ENCODE results near the gene NCS1.

NCS1 gene

GRCh38 chr9:130137641-130138081 lies 34.5 kb upstream of the NCS1 start:
- H3K4me1 ChIP-seq (ENCODE audit: control insufficient read depth, insufficient read depth, low read length) = no peaks in the 10 kb centered on the region
- ChIA-PET CTCF (interaction anchor here (0.6 to 1.3 kb wide), 2 partner anchors 31 to 82 kb away, joined by 3 to 7 read pairs; no protein-coding TSS in a partner anchor), POLR2A (interaction anchor here (0.5 to 0.6 kb wide), 2 partner anchors 13 to 75 kb away, joined by 3 to 7 read pairs; no protein-coding TSS in a partner anchor)
- TF ChIP-seq PRDM10 (tag by site-specific recombination; IDR thresholded peaks at IDR 0.05) = no peak
- no peak for TF ChIP-seq ZNF26 (tag by site-specific recombination; IDR thresholded peaks at IDR 0.05)
- no peak for TF ChIP-seq ZNF274 (IDR thresholded peaks at IDR 0.05; ENCODE audit: low read length)
- no peak for TF ChIP-seq ZNF274 (tag by site-specific recombination; IDR thresholded peaks at IDR 0.05; ENCODE audit: borderline replicate concordance)
- no peak for TF ChIP-seq ZNF768 (tag by site-specific recombination; IDR thresholded peaks at IDR 0.05)
- TF ChIP-seq ZNF394 (tag by site-specific recombination; IDR thresholded peaks at IDR 0.05; ENCODE audit: borderline replicate concordance) = no peak
- no peak for TF ChIP-seq ZBTB1 (tag by site-specific recombination; IDR thresholded peaks at IDR 0.05)
- TF ChIP-seq ZNF16 (tag by site-specific recombination; IDR thresholded peaks at IDR 0.05; ENCODE audit: low read depth) = no peak
- TF ChIP-seq ZNF510 (tag by site-specific recombination; IDR thresholded peaks at IDR 0.05; ENCODE audit: insufficient replicate concordance) = no peak
- TF ChIP-seq, protein P1, sequence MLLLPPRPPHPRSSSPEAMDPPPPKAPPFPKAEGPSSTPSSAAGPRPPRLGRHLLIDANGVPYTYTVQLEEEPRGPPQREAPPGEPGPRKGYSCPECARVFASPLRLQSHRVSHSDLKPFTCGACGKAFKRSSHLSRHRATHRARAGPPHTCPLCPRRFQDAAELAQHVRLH (tag by site-specific recombination; IDR thresholded peaks at IDR 0.05) = no peak
- no peak for TF ChIP-seq ZNF423 (tag by site-specific recombination; IDR thresholded peaks at IDR 0.05)
- TF ChIP-seq ZNF830 (tag by site-specific recombination; IDR thresholded peaks at IDR 0.05; ENCODE audit: low read depth) = no peak
- no peak for TF ChIP-seq HOXA7 (CRISPR knock-in tag; IDR thresholded peaks at IDR 0.05; ENCODE audit: borderline replicate concordance)
- no peak for TF ChIP-seq FEZF1 (tag by site-specific recombination; IDR thresholded peaks at IDR 0.05)
- no peak for TF ChIP-seq ZNF157 (tag by site-specific recombination; IDR thresholded peaks at IDR 0.05)
- TF ChIP-seq OVOL3 (tag by site-specific recombination; IDR thresholded peaks at IDR 0.05) = no peak
- no peak for TF ChIP-seq IKZF3 (tag by site-specific recombination; IDR thresholded peaks at IDR 0.05)
- TF ChIP-seq ZNF121 (tag by site-specific recombination; IDR thresholded peaks at IDR 0.05) = no peak
- H3K36me3 ChIP-seq (ENCODE audit: control insufficient read depth in 2 of 2, insufficient read depth in 1 of 2, low read length in 2 of 2) = peaks cover 0 to 16% of the 10 kb centered on the region in 2 experiments; a peak in 1 of 3 replicates
- no peak overlapping the region for H3K4me3 ChIP-seq (ENCODE audit: low read depth, low read length)
- no peaks in the 10 kb centered on the region for H3K9me3 ChIP-seq (ENCODE audit: control insufficient read depth, insufficient read depth, low read depth, low read length)
- no peak overlapping the region for H3K27ac ChIP-seq (ENCODE audit: extremely low read depth, low read depth, low read length)

- POLR2A ChIA-PET = interaction anchor here (0.5 to 0.6 kb wide), 2 partner anchors 14 to 75 kb away, joined by 3 to 7 read pairs; no protein-coding TSS in a partner anchor
- TF ChIP-seq ZNF155 (tag by site-specific recombination; IDR thresholded peaks at IDR 0.05) = no peak
- no peak for TF ChIP-seq ZNF654 (tag by site-specific recombination; IDR thresholded peaks at IDR 0.05; ENCODE audit: low read depth)
- no peak for TF ChIP-seq ZNF133 (tag by site-specific recombination; IDR thresholded peaks at IDR 0.05)
- TF ChIP-seq SP7 (tag by site-specific recombination; IDR thresholded peaks at IDR 0.05) = 0 out of 2 replicates have a peak, but pooled peaks have one; percentile 22
- TF ChIP-seq GLIS1 (tag by site-specific recombination; IDR thresholded peaks at IDR 0.05) = no peak
- no peak for TF ChIP-seq ZNF621 (tag by site-specific recombination; IDR thresholded peaks at IDR 0.05)
- TF ChIP-seq, protein P2, sequence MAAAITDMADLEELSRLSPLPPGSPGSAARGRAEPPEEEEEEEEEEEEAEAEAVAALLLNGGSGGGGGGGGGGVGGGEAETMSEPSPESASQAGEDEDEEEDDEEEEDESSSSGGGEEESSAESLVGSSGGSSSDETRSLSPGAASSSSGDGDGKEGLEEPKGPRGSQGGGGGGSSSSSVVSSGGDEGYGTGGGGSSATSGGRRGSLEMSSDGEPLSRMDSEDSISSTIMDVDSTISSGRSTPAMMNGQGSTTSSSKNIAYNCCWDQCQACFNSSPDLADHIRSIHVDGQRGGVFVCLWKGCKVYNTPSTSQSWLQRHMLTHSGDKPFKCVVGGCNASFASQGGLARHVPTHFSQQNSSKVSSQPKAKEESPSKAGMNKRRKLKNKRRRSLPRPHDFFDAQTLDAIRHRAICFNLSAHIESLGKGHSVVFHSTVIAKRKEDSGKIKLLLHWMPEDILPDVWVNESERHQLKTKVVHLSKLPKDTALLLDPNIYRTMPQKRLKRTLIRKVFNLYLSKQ (tag by site-specific recombination; IDR thresholded peaks at IDR 0.05; ENCODE audit: borderline replicate concordance) = no peak
- TF ChIP-seq ZNF221 (tag by site-specific recombination; IDR thresholded peaks at IDR 0.05; ENCODE audit: borderline replicate concordance) = no peak
- TF ChIP-seq, protein P1 (tag by site-specific recombination; IDR thresholded peaks at IDR 0.05) = no peak
- TF ChIP-seq ZNF37A (tag by site-specific recombination; IDR thresholded peaks at IDR 0.05) = no peak
- no peak for TF ChIP-seq KLF10 (tag by site-specific recombination; IDR thresholded peaks at IDR 0.05)
- TF ChIP-seq YY1 (tag by site-specific recombination; IDR thresholded peaks at IDR 0.05) = no peak
Measured at GRCh38 chr9:130138171-130138653, 34.0 kb upstream of the NCS1 start.

More at GRCh38 chr9:130138171-130138653, 34.0 kb upstream of the NCS1 start:
- no peak overlapping the region for H3K27ac ChIP-seq (ENCODE audit: extremely low read depth, low read depth, low read length)
- no peaks in the 10 kb centered on the region for H3K9me3 ChIP-seq (ENCODE audit: control insufficient read depth, insufficient read depth, low read depth, low read length)
- H3K4me1 ChIP-seq (ENCODE audit: control insufficient read depth, insufficient read depth, low read length) = no peaks in the 10 kb centered on the region
- H3K4me3 ChIP-seq (ENCODE audit: low read depth, low read length) = no peak overlapping the region
- peaks cover 0 to 12% of the 10 kb centered on the region in 2 experiments; a peak in 1 of 3 replicates for H3K36me3 ChIP-seq (ENCODE audit: control insufficient read depth in 2 of 2, insufficient read depth in 1 of 2, low read length in 2 of 2)
- CTCF ChIA-PET = interaction anchor here (0.6 to 1.3 kb wide), 3 partner anchors 13 to 31 kb away, joined by 5 to 7 read pairs (median 7); no protein-coding TSS in a partner anchor
